GM12891 (cell line): ENCODE results near the gene GAK.

Experiments
- PAX5 ChIP-seq: IDR thresholded peaks from 2 replicates; pipeline ENCODE4 v1.6.1; 2011; ENCODE audit warnings: low read length, moderate library complexity, mild to moderate bottlenecking; ENCODE audit not compliant: insufficient read depth, severe bottlenecking
- POLR2A ChIP-seq: IDR thresholded peaks from 2 replicates; pipeline ENCODE4 v1.6.1; 2011; ENCODE audit warnings: low read depth, low read length, control low read depth
- POLR2AphosphoS5 ChIP-seq: IDR thresholded peaks from 2 replicates; pipeline ENCODE4 v1.6.1; 2011; ENCODE audit warnings: low read depth, low read length, control low read depth
- POU2F2 ChIP-seq: IDR thresholded peaks from 2 replicates; pipeline ENCODE4 v1.6.1; 2011; ENCODE audit warnings: low read depth, mild to moderate bottlenecking, control low read depth, low read length, moderate library complexity
- SPI1 ChIP-seq: IDR thresholded peaks from 2 replicates; pipeline ENCODE4 v1.6.1; 2011; ENCODE audit warnings: low read depth, low read length, control low read depth
- TAF1 ChIP-seq: IDR thresholded peaks from 2 replicates; pipeline ENCODE4 v1.6.1; 2011; ENCODE audit warnings: low read depth, low read length, control low read depth

DNA sequence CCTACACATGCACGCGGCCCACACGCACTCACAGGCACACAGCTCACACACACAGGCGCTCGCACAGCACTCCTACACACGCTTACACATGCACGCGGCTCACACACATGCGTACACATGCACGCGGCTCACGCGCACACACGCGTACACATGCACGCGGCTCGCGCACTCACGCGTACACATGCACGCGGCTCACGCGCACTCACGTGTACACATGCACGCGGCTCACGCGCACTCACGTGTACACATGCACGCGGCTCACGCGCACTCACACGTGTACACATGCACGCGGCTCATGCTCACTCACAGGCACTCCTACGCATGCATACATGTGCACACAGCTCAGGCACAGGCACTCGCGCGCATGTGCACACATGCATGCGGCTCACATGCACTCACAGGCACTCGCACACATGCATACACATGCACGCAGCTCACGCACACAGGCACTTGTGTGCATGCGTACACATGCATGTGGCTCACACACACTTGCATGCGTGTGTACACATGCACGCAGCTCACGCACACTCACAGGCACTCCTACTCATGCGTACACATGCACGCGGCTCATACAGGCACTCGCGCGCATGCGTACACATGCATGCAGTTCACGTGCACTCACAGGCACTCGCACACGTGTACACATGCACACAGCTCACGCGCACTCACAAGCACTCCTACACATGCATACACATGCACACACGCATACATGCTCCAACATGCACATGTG lies 44.9 kb downstream of the GAK start:
- TF ChIP-seq TAF1, result no peak
- no peak for TF ChIP-seq POLR2A
- TF ChIP-seq POLR2AphosphoS5, result no peak
- TF ChIP-seq SPI1, result no peak
- no peak for TF ChIP-seq PAX5
- TF ChIP-seq POU2F2, result no peak
